DLD1 (cell line): Measurements from ENCODE around the gene GCK.

Experiments
- in situ Hi-C: cut with HindIII; loops from 2 replicates; pipeline ENCODE4 v1.10.0; 2017; ENCODE audit warnings: low sequenced_read_pairs

Gene GCK

DNA sequence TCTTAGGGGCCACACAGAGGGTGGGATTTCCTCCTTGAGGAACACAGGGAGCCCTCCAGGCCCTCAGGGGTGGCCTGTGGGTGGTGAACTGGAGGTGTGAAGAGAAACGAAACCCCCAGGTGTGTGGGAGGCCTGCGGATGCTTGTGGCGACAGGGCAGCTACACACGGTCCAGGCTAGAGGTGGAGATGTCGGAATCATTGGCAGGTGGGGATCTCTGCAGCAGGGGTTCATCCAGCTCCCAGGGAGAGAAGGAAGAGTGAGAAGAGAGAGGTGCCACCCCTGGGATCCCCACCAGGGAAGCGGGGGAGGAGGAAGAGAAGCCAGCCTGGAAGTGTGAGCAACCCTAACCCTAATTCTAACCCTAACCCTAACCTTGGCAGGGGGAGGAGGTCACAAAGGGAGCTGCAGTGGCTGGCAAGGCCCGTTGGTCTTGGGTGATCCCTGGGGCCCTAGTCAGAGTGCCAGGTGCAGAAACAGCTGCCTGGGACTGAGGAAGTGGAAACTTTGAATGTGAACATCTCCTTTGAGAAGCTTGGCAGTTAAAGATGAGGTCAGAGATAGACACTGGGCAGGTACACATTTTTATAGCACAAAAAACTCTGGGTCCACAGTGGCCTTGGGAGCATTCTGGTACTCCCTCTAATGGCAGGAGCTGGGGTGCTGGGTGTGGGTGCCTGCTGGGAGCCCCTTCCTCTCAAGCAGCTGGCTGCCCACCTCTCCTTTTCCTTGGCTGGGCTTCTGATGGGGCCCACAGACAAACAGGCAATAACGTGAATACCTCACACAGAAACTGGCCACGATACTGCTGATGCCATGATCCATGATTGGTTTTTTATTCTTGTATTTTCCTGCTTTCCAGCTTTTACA lies 91.9 kb downstream of the GCK start:
- in situ Hi-C loops = no loop called here

DNA sequence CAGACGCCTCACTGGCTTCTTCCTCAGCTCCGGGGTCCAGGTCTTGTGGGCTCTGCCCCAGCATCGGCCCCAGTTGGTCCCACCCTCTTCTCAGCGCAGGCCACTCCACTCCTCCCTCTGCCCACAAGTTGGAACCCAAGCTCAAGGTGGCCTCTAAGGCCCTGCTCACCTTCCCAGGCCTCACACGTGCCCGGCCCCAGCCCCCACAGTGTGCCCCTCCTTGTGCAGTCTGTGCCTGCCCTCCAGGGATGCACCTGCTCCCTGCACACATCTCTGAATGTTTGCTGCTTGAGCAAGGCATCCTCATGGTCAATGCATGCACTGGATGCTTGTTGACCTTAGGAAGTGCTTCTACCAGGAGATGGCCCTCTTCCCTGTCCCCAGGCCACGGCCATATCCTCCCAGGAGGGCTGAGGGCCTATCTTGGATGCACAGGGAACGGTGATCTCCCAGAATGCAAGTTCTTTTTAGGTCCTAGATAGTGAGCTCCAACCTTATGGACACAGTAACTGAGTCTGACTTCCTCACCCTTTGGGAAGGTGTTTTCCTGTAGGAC lies 92.8 kb downstream of the GCK start:
- in situ Hi-C loops = no loop called here

DNA sequence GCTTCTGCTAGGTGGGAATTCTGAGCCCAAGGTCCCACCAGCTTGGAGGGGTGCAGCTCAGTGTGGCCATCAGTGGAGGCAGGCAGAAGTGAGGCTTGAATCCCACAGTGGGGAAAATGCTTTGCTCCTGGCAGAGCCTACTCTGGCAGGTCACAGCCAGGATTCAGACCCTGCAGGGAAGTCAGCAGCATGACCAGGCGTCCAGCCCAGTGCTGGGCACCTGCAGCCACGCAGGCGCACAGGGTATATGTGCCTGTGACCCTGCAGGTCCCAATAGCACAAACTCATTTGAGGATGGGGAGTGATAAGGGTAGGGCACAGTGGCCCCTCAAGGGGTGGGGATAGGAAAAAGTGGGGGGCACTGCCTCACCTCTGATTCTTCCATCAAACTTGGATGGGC lies 93.5 kb downstream of the GCK start:
- in situ Hi-C loops = no loop called here

DNA sequence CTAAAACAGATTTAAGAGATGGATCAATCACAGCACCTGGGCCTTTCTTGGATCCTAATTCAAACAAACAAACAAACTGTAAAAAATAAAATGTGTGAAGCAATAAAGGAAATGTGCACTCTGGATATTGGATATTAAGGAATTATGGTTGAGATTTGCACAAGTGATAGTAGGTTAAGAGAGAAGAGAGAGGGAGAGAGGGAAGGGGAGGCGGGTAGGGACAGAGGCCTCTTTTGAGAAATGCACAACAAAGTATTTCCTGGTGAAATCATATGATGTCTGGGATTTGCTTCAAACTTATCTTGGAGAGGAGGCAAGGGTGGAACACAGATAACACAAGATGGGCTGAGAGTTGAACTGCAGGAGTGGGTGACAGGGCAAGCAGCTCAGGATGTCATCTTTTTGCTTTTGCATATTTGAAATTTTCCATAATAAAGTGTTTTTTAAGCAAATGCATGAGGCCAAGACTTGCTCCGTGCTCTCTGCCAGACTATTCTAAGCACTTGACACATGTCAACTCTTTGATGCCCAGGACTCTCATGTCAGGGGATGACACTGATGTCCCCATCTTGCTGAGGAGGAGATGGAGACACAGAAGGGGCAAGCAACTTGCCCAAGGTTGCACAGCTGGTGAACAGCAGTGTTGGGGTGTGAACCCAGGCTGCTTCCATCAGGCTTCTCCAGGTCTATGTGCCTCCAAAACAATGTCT lies 94.2 kb downstream of the GCK start:
- in situ Hi-C loops = no loop called here

DNA sequence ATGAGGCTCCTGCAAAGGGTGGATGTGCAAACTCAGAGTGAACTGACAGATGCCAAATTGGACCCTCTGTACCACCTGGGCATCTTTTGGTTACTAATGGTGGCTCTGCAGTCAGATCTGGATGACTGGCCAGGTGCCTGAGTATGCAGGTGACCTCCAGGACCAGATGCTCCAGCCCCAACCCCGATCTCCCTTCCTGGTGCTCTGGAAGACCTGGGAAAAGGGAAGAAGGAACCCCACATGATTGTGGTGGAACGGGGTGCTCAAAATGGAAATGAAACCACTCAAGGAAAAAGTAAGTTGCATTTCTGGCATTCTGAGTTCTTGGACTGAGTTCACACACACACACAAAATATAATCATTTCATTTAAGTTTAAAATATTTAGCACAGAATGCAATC lies 94.9 kb downstream of the GCK start:
- in situ Hi-C loops = no loop called here
